ENCODE data around the gene STX19.
"Not testable (repeated sequence)": the region's sequence is repeated elsewhere in the genome, so short reads cannot be mapped to it uniquely, and the experiment has no call there.

The STX19 gene, protein sequence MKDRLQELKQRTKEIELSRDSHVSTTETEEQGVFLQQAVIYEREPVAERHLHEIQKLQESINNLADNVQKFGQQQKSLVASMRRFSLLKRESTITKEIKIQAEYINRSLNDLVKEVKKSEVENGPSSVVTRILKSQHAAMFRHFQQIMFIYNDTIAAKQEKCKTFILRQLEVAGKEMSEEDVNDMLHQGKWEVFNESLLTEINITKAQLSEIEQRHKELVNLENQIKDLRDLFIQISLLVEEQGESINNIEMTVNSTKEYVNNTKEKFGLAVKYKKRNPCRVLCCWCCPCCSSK

DNA sequence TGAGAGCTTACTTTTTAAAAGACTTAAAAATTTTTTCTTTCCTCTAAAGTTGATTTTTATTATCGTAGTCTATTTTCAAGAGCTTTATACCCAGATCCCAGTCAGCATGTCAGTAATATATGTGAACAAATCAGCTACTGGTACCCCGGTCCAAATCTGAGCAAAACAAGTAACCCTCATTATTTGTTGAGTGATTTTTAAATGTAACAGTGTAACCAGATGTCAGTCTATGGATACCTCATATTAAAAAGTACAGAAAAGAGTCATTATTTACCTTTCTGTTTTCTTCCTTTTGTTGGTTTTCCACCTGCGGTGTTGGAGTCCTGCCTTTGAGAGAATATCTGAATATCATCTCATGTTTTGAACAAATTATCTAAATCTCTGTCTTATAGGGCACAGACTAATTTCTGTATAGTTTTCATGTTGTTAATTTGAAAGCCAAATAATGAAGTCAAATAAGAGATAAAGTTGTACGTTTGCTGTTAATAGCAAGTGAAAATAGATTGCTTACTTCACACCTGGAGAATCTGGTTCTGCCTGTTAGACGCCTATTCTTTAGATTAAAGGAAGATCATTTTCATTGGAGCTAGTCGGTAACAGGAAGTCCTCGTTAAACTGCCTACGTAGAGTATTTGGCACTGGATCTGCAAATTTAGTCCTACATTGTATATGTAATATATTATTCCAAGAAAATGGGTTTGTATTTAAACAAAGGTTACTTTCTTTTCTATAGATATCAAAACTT lies at the start of gene STX19:
TSS of gene STX19 (minus strand) at position 505 of the 745 bp plus-strand sequence. CDS start 13,328 bp downstream, outside the sequence.
- DNase-seq = no peak

DNA sequence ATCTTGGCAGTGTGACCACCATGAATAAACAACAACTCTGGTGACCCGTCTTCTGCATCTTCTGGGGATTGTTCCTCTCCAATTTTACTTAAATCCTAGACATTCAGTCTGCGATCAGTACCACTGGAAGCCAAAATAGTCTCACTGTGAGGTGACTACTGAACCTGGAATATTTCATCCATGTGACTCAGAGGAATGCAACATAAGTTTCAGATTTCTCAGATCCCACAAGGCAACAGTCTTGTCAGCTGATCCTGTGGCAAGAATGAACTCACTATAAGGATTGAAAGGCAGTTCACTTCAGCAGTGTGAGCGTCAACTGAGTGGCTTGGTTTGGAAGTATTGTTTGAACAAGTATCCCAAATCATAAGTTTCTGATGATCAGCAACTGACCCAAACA lies 47.7 kb upstream of the STX19 start:
- no peak for DNase-seq

DNA sequence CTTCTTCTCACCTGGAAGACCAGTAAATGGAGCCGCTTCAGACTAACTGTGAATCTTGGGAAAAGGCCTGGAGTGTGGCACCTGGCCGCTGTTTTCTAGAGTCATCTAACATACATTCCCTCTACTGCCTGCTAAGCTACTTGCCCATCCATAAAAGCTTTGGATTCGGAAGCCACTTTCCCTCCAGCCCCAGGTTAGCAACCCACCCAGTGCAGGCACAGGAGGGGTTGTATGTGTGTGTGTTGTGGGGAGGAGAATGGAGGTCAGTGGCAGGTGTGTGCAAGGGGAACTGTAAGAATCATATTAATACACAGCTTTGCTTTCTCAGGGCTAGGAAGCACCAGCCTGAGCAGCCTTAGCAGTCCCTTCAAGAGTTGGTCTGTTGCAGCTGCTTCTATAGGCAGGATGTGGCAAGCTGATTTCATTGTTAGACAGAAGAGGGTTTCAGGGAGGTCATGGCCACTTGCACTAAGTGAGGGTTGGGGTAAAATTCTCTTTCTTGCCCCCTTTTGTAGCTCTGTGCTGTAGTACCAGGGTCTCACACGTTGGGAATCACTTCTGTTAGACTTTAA lies 43.4 kb upstream of the STX19 start:
- DNase-seq = no peak

DNA sequence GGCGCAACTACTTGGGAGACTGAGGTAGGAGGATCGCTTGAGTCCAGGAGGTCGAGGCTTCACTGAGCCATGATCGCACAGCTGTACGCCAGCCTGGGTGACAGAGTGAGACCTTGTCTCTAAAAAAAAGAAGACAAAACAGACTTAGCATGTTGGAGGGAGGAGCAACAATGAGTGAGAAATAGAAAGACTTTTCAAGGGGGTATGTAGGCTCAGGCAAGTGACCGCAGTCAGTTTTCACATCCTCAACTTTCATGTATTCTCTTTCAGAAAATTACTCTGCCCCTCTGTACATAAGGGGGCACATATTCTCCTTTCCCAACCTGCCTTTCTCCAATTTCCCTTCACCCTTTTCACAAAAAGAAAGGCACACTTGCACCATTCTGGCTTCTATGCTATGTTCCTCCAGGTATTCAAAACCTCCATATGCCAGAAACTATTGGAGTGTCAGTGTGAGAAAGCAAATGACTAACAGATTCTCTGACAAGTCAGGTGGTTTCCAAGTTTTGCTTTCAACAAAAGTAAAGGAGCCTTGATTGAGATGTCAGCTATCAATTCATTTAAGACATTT lies 42.0 kb upstream of the STX19 start:
- DNase-seq = no peak

DNA sequence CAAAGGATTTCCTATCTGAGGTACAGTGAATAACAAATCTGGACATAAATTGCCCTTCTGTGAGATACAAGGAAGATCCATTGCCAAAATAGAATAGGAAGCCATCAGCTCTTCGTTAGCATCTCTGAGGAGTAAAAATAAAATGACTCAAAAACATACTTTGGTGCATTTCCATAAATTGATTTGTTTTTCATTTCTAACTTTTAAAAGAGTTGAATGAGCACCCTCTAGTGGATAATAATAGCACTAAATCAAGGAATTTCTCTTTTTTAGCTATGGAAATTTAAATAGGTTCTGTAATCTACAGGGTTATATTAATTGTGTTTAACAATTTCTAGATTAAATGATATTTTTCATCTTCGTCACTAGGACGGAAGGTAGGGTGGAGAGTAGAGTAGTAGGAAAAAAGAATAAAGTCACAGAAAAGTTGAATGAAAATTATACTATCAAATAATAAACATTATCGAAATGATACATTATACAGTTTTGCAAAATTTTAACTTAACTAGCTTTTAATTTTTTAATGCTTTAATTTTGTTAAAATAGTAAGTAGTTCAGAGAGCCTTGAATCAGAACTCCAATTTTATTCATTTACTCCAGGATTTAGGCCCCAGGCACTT lies 40.9 kb upstream of the STX19 start:
- DNase-seq = peak; percentile 67

DNA sequence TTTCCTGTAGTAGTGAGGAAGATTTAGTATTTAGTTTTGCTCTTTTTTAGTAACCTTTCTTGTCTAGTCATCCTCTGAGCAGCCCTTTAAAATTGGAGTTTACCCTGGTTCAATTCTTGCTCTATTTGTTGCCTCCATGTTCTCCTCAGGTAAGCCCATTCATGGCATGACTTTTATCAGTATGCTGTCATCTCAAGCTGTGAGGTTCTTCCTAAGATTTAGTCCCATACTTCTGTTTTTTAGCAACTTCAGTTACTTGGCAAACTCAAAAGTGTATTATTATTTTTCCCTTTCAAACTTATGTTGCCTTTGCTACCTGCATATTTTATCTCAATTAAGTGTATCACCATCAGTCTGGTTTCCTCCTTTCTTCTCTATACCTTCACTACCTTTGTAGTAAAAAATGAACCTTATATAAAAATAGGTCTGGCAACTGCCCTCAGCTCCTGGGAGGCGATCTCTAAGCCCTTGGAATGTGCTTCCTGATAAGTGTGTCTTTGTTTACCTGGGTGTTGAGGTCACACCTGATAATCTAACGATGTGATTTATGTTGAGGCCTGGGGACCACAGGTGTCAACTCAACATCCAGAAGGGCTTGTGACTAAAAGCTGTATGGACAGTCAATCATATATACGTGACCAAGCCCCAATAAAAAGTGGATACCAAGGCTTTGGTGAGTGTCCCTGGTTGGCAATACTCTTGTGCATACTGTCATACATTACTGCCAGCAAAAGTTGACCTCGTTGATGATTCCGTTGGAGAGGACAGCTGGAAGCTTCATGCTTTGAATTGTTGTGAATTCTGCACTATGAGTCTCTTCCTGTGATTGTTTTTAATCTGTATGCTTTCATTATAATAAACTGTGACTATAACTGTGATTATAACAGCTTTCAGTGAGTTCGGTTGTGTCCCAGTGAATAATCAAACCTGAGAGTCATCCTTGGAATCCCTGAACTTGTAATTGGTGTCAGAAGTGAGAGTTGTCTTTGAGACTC lies 38.4 kb upstream of the STX19 start:
- no peak for DNase-seq

DNA sequence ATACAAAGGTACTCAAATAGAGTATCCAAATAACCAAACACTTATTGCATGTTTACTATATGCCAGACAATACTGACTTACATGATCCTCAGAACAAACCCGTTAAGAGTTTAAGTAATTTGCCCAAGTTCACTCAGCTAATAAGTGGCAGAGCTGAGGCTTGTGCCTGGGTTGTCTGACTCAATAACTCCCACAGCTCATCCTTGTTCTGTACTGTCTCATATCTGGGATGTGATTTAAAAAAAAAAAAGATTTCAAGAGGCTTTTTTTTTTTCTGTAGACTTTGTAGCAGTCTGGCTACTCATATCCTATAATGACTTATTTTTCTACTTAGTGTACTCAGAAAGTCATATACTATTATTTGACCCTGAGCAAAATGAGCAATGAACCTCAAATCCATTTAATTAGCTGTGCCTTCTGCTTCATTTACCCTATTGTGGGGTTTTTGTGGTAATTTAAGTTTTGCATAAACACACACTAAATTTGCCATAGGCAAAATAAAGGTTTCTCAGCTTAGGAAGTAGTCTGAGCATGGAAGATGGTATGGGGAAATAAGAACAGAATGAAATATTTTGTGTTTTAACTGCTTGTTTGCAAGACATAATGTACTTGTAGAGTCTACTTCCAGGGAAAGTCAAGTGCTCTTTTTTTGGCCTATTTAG lies 37.6 kb upstream of the STX19 start:
- DNase-seq = no peak

DNA sequence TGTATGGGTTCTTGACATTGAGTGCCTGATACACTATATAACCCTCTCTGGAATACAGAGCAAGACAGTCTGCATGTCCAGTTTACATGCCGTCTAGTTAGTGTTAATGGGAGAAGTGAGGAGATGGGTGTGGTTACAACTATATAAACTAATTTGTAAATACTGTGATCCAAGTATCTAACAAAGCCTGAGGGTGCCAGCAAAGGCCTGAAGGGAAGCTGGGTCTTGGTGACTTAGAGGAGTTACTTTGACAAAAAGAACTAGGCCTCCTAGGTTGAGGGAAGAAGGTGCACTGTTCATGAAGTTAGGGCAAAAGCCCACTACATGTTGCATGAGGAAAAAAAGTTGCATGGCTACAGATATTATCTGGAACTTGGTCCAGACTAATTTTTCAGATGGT lies 36.7 kb upstream of the STX19 start:
- DNase-seq = no peak

DNA sequence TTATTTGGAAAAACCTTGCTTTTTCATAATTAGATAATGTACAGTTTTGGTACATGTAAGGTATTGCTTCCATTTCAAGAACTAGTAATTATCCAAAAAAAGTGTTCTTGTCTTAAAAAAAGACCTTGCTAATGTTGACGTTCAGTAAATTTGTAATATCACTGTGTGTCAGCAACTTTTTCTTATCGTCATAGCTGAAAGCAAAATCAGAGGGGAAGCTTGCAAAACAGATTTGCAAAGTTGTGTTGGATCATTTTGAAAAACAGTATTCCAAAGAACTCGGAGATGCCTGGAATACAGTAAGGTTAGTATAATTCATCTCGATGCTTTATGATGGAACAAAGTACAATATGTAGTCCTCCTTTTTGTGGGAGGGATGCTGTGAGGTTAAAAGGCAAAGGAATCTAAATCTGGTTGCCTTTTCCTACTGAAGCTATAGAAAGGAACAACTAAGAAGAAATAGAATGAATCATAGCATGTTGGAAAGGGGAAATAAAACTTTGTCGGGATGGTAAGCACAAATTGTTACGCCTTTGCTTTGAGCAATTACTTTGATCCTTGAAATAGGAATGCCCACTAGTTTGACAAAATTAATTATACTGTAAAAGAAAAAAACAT lies 36.0 kb upstream of the STX19 start:
- DNase-seq = peak; percentile 35

DNA sequence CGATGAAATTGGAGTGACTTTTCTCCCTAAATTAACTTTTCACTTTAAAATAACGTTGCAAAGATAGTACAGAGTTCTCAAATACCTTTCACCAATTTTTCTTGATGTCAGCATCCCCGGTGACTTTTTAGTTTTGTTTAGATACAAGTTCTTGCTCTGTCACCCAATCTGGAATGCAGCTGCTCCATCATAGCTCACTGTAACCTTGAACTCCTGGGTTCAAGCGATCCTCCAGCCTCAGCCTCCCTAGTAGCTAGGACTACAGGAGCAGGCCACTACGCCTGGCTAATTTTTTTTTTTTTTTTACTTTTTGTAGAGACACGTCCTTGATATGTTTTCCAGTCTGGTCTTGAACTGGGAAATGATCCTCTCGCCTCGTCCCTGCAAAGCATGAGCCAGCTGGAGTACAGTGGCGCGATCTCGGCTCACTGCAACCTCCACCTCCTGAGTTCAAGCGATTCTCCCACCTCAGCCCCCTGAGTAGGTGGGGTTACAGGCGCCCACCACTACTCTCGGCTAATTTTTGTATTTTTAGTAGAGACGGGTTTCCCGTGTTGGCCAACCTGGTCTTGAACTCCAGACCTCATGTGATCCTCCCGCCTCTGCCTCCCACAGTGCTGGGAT lies 35.2 kb upstream of the STX19 start:
- DNase-seq = peak; percentile 29

DNA sequence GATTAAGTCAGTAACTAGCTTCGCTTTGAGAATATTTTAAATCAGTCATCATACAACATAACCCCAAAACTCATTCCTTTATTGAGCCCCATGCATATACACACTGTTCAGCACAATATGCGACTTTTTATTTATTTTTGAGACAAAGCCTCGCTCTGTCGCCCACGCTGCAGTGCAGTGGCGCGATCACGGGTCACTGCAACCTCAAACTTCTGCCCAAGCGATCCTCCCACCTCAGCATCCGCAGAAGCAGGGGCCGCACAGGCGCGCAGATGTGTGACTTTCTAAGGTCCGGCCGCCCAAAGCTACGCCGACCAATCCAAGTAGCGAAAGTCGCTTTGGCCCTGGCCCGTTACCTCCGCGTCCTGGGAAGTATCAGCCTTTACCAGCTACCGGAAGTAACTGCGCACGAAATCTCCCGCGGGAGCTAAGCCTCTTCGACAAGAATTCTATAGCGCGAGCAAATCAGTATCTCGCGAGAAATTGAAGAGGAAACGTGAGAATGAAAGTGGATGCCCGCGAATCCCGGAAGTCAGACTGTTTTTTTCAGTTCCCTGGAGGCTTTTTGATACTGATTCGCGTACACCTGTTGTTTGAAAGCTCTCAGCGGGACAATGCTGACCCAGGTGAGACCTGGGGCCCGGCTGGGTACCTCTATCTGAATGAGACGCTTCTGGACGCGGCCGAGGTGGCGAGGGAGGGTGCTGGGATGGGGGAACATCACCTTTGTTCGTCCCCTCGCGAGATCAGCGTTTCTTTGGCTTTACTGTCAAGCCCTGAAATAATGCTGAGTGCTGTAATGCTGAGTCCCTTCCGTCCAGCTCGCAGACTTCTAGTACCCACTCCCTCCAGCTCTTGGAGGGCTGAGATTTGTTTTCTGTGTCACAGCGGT lies 34.4 kb upstream of the STX19 start, which contains the start of the genes DHFR2 and NSUN3:
TSS of gene DHFR2 (minus strand) at position 404 of the 892 bp plus-strand sequence. CDS start 1,405 bp downstream, outside the sequence.
TSS of gene NSUN3 (plus strand) at position 549 of the 892 bp plus-strand sequence. CDS start at position 615, 66 bp downstream.
- DNase-seq = peak; percentile 99

DNA sequence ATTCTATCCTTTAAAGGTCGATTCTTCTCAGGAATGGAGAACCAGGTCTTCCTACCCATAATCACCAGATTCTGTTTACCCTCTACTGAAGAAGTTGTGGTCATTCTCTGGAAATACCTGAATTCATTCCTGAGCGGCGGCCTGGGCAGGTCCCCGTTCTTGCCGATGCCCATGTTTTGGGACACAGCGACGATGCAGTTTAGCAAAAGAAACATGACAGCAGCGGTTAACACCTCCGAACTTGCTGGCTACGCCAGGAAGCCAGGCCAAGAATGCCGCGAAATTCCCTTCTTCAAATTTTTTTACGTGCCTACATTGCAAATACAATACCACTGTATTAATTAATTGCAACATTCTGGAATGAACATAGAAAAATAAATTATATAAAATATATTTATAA lies 32.9 kb upstream of the STX19 start:
- DNase-seq = no peak

DNA sequence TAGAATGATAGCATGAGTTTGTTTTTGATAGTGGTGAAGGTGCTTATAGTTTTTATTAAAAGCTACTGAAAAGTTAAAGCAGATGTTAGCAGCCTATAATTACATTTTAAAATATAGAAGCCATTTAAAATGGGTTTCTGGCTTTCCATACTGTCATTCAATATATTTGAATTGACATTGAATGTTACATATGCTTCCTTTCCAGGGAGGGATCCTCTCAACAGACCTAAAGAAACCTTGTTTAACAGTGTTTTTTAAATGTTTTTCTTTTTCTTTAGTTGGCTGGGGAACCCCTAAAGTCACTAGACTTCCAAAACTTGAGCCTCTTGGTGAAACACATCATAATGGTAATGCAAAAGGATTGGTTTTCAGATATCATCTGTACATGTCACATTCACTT lies 22.1 kb upstream of the STX19 start:
- no peak for DNase-seq

DNA sequence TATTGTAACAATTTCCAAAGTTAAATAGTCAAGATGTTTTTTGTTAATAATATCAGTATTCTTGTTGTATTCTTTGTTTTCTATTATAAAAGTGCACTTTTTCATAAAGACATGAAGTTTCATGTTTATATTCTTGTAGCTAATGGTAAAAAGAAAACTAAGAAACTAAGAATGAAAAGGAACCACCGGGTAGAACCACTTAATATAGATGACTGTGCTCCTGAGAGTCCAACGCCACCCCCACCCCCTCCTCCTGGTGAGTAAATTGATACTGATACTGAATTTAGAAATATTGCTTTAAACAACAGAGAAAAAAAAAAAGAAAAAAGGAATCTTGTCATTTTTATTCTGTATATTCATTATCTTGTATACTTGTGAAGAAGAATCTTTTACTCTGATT lies 20.9 kb upstream of the STX19 start:
- no peak for DNase-seq

DNA sequence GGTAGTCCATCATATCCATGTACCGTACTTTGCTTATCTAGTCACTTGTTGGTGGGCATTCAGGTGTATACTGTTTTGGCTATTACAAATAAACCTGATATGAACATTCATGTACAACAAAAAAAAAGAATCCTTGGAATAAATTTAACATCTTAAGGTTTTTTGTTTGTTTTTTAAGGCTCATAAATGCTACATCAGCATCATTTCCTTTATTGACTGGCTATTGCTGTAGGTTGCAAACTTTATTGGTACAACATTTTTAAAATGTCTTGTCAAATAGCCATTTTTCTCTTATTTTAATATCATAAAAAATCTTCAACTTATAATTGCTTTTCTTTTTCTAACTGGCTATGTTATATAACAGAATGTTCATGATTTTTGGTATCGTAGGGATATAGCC lies 18.1 kb upstream of the STX19 start:
- DNase-seq = no peak

DNA sequence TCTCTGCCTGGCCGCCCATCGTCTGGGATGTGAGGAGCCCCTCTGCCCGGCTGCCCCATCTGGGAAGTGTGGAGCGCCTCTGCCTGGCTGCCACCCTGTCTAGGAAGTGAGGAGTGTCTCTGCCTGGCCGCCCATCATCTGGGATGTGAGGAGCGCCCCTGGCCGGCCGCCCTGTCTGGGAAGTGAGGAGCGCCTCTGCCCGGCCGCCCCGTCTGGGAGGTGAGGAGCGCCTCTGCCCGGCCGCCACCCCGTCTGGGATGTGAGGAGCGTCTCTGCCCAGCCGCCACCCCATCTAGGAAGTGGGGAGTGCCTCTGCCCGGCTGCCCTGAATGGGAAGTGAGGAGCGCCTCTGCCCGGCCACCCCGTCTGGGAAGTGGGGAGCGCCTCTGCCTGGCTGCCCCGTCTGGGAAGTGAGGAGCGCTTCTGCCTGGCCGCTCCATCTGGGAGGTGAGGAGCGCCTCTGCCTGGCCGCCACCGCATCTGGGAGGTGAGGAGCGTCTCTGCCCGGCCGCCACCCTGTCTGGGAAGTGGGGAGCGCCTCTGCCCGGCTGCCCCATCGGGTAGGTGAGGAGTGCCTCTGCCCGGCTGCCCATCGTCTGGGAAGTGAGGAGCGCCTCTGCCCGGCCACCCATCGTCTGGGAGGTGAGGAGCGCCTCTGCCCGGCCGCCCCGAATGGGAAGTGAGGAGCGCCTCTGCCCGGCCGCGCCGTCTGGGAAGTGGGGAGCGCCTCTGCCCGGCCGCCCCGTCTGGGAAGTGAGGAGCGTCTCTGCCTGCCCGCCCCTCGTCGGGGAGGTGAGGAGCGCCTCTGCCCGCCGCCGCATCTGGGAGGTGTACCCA lies 15.9 kb upstream of the STX19 start:
- DNase-seq = not testable (repeated sequence)

DNA sequence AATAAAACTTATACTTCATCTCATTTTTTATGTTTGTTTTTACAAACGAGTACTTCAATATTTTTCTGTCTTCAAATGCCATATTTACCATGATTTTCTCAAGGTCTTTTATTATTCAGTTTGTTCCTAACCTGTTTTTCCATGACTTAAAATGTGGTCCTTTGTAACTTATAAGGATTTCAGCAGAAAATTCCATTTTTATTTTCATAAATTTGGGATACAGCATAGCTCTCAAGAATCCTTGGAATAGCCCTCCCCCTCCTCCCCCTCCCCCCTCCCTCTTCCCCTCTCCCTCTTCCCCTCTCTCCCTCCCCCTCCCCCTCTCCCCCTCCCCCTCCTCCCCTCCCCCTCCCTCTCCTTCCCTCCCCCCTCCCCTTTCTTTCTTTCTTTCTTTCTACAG lies 14.9 kb upstream of the STX19 start:
- no peak for DNase-seq

DNA sequence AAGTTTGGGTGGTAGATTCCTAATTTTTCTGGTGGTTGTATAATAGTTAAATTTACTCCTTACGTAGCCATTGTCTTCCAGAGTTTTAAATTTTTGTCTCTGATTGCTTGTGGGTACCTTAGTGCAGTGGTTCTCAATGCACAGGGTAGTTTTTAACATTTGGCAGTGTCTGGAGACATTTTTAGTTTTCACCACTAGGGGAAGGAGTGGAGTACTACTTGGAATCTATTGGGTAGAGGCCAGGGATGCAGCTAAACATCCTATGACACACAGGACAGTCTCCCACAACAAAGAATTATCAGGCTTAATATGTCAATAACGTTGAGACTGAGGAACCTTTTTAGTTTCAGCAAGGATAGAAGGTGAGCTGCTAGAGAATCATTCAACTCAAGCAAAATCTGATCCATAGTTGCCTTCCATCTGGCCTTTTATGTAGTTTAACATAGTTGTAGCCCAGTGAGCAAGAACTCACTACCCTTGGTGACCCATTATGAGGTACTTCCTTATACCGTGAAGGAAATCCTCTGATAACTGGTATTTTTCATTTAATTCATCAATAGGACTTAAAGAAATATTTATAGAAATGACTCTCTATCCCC lies 8.6 kb upstream of the STX19 start:
- DNase-seq = peak; percentile 48
